GM12878 (cell line): ENCODE results near the gene FCER1G. TPM values are rescaled to one million over a fixed set of nuclear protein-coding genes. Genes with fewer than 3 reads are reported as not detected.

Experiments used
- CHD4 ChIP-seq: fragments of 200-600 bp; sonication (generic); IDR thresholded peaks from 2 replicates; pipeline ENCODE4 v1.6.1; 2016; ENCODE audit warnings: mild to moderate bottlenecking
- MEF2A ChIP-seq: IDR thresholded peaks from 2 replicates; pipeline ENCODE4 v1.6.1; 2011; ENCODE audit warnings: low read depth, mild to moderate bottlenecking, low read length, moderate library complexity; ENCODE audit not compliant: insufficient read depth
- RB1 ChIP-seq: fragments of 450-650 bp; formaldehyde crosslinking; IDR thresholded peaks from 2 replicates; pipeline ENCODE4 v1.6.1; 2017; ENCODE audit warnings: mild to moderate bottlenecking, borderline replicate concordance
- RBBP5 ChIP-seq: fragments of 200-600 bp; sonication (generic); conservative IDR thresholded peaks from 2 replicates; pipeline ENCODE4 v1.6.1; 2016
- SIN3A ChIP-seq: IDR thresholded peaks from 2 replicates; pipeline ENCODE4 v1.6.1; 2012; ENCODE audit warnings: low read depth, low read length, improper control_type of control experiment
- ZNF24 ChIP-seq: fragments of 450-650 bp; IDR thresholded peaks from 2 replicates; pipeline ENCODE4 v1.6.1; 2017; ENCODE audit warnings: antibody characterized with exemption, mild to moderate bottlenecking
- polyA plus RNA-seq, 11 experiments: library from polyadenylated mRNA; depleted of rRNA in 4 of 11; unstranded in 6 of 11; stranded (reverse) in 5 of 11; fragments of >200 nt; fragmentation: Nextera tagmentation in 4 of 11; fragmentation: Illumina TruSeq in 1 of 11; extraction: Ambion mirVana in 4 of 11; extraction: Trizol in 1 of 11; gene quantifications; 1 replicate in 1 of 11; 2 replicates in 10 of 11; pipeline versions ENCODE4 v1.2.1 to v1.2.3, GENCODE V29; 2011 to 2016; ENCODE audit warnings: inconsistent platforms in 2 of 11, missing spikeins in 2 of 11, low read depth in 1 of 11
- total RNA-seq, 4 experiments: library from RNA; depleted of rRNA in 3 of 4; stranded (reverse); fragments of >200 nt in 3 of 4; fragmentation: Illumina TruSeq in 1 of 4; extraction: Trizol in 1 of 4; gene quantifications; 2 replicates each; pipeline versions ENCODE4 v1.2.1 to v1.2.3, GENCODE V29; 2013 to 2021
- TF ChIP-seq, protein P1 (sequence below): fragments of 450-650 bp; IDR thresholded peaks from 2 replicates; pipeline ENCODE4 v1.6.1; 2016; ENCODE audit warnings: mild to moderate bottlenecking, moderate library complexity, borderline replicate concordance
- TF ChIP-seq, protein P2 (sequence below): fragments of 150-350 bp; IDR thresholded peaks from 2 replicates; pipeline ENCODE4 v1.6.1; 2016; ENCODE audit warnings: low read depth, low read length
- TF ChIP-seq, protein P3 (sequence below): IDR thresholded peaks from 2 replicates; pipeline ENCODE4 v1.6.1; 2012; ENCODE audit warnings: low read depth, low read length, improper control_type of control experiment
- TF ChIP-seq, protein P4 (sequence below): fragments of 150-350 bp; IDR thresholded peaks from 2 replicates; pipeline ENCODE4 v1.6.1; 2014; ENCODE audit warnings: mild to moderate bottlenecking, low read depth, low read length

Gene FCER1G
- total and polyA plus RNA-seq, 10 of the 15 experiments (the other 5 are each of a cell fraction or from before 2014, with no cell fraction given): 0.40 to 1.9 (median 0.89) TPM

DNA sequence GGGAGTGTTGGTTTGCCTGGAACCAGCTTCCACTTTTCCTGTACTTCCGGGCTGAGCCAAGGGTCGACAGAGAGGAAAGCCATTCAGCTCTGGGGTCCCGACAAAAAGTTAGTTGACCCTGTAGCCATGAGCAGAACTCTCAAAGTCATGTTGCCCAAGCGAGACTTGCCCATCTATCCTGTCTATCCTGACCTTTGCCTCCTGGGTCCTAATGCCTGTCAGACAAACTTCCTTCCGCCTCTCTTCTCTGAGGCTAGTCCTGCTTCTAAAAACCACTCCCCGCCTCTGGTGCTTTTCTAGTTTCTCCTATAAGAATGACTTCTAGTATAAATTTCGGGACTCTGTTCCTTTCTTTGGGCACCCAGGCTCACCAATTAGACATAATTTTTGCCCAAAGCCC, 35.7 kb downstream of the FCER1G start (continued):
- TF ChIP-seq, protein P1, sequence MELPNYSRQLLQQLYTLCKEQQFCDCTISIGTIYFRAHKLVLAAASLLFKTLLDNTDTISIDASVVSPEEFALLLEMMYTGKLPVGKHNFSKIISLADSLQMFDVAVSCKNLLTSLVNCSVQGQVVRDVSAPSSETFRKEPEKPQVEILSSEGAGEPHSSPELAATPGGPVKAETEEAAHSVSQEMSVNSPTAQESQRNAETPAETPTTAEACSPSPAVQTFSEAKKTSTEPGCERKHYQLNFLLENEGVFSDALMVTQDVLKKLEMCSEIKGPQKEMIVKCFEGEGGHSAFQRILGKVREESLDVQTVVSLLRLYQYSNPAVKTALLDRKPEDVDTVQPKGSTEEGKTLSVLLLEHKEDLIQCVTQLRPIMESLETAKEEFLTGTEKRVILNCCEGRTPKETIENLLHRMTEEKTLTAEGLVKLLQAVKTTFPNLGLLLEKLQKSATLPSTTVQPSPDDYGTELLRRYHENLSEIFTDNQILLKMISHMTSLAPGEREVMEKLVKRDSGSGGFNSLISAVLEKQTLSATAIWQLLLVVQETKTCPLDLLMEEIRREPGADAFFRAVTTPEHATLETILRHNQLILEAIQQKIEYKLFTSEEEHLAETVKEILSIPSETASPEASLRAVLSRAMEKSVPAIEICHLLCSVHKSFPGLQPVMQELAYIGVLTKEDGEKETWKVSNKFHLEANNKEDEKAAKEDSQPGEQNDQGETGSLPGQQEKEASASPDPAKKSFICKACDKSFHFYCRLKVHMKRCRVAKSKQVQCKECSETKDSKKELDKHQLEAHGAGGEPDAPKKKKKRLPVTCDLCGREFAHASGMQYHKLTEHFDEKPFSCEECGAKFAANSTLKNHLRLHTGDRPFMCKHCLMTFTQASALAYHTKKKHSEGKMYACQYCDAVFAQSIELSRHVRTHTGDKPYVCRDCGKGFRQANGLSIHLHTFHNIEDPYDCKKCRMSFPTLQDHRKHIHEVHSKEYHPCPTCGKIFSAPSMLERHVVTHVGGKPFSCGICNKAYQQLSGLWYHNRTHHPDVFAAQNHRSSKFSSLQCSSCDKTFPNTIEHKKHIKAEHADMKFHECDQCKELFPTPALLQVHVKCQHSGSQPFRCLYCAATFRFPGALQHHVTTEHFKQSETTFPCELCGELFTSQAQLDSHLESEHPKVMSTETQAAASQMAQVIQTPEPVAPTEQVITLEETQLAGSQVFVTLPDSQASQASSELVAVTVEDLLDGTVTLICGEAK: no peak
- TF ChIP-seq MEF2A: no peak
- TF ChIP-seq SIN3A: no peak
- TF ChIP-seq, protein P2, sequence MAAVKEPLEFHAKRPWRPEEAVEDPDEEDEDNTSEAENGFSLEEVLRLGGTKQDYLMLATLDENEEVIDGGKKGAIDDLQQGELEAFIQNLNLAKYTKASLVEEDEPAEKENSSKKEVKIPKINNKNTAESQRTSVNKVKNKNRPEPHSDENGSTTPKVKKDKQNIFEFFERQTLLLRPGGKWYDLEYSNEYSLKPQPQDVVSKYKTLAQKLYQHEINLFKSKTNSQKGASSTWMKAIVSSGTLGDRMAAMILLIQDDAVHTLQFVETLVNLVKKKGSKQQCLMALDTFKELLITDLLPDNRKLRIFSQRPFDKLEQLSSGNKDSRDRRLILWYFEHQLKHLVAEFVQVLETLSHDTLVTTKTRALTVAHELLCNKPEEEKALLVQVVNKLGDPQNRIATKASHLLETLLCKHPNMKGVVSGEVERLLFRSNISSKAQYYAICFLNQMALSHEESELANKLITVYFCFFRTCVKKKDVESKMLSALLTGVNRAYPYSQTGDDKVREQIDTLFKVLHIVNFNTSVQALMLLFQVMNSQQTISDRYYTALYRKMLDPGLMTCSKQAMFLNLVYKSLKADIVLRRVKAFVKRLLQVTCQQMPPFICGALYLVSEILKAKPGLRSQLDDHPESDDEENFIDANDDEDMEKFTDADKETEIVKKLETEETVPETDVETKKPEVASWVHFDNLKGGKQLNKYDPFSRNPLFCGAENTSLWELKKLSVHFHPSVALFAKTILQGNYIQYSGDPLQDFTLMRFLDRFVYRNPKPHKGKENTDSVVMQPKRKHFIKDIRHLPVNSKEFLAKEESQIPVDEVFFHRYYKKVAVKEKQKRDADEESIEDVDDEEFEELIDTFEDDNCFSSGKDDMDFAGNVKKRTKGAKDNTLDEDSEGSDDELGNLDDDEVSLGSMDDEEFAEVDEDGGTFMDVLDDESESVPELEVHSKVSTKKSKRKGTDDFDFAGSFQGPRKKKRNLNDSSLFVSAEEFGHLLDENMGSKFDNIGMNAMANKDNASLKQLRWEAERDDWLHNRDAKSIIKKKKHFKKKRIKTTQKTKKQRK: no peak
- no peak for TF ChIP-seq CHD4
- no peak for TF ChIP-seq ZNF24
- TF ChIP-seq, protein P3, sequence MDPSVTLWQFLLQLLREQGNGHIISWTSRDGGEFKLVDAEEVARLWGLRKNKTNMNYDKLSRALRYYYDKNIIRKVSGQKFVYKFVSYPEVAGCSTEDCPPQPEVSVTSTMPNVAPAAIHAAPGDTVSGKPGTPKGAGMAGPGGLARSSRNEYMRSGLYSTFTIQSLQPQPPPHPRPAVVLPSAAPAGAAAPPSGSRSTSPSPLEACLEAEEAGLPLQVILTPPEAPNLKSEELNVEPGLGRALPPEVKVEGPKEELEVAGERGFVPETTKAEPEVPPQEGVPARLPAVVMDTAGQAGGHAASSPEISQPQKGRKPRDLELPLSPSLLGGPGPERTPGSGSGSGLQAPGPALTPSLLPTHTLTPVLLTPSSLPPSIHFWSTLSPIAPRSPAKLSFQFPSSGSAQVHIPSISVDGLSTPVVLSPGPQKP: no peak
- TF ChIP-seq RB1: no peak
- TF ChIP-seq RBBP5: no peak
- TF ChIP-seq, protein P4, sequence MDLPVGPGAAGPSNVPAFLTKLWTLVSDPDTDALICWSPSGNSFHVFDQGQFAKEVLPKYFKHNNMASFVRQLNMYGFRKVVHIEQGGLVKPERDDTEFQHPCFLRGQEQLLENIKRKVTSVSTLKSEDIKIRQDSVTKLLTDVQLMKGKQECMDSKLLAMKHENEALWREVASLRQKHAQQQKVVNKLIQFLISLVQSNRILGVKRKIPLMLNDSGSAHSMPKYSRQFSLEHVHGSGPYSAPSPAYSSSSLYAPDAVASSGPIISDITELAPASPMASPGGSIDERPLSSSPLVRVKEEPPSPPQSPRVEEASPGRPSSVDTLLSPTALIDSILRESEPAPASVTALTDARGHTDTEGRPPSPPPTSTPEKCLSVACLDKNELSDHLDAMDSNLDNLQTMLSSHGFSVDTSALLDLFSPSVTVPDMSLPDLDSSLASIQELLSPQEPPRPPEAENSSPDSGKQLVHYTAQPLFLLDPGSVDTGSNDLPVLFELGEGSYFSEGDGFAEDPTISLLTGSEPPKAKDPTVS: no peak
